A549 treated with AZD2906 at 1 μM for 4 hours (cell line): ENCODE data around the gene SNRK. TPM values are rescaled to one million over a fixed set of nuclear protein-coding genes. Genes with fewer than 3 reads are reported as not detected.

Experiments
- total RNA-seq: library from RNA; stranded (reverse); fragments of 200-300 nt; extraction: Qiagen RNA extraction; gene quantifications from 5 replicates; pipeline ENCODE4 v1.2.3, GENCODE V29; 2022

The SNRK gene
- 4.0 to 5.2 TPM (median 4.1 TPM) in 5 replicates for total RNA-seq

GRCh38 chr3:43286115-43286840 lies at the start of gene SNRK:
SNRK (plus strand) TSS chr3:43286540; CDS start chr3:43303204, 16,664 bp downstream.

Other genes starting within 250 kb of the SNRK start
- 7.0 to 9.1 TPM (median 8.6 TPM) in 5 replicates for gene POMGNT2, start 180.5 kb upstream of the SNRK start, total RNA-seq